HL-60 (cell line): ENCODE measurements around the gene MIPOL1.

Experiments used
- DNase-seq, 2 experiments: peaks; one replicate each; pipeline ENCODE4 v3.0.0-alpha.2; 2010 to 2020; ENCODE audit warnings: low read depth in 1 of 2, low spot score in 1 of 2
- H3K27ac ChIP-seq: fragments of 250-450 bp; sonication (Bioruptor Pico); replicated peaks from 2 replicates; pipeline ENCODE4 v1.5.1; 2020; ENCODE audit warnings: mild to moderate bottlenecking, moderate library complexity
- H3K27me3 ChIP-seq: fragments of 250-450 bp; sonication (Bioruptor Pico); 2 replicates; pipeline ENCODE4 v1.5.1; 2021; ENCODE audit warnings: mild to moderate bottlenecking, moderate library complexity; ENCODE audit not compliant: insufficient read depth, poor library complexity, severe bottlenecking
- H3K4me3 ChIP-seq: replicated peaks from 2 replicates; pipeline ENCODE4 v1.5.1; 2011; ENCODE audit warnings: mild to moderate bottlenecking, control low read depth, low read length; ENCODE audit not compliant: insufficient read depth
- GABPA ChIP-seq: IDR thresholded peaks from 2 replicates; pipeline ENCODE4 v1.6.1; 2012; ENCODE audit warnings: low read depth
- POLR2AphosphoS5 ChIP-seq: IDR thresholded peaks from 2 replicates; pipeline ENCODE4 v1.6.1; 2012; ENCODE audit warnings: low read depth
- SPI1 ChIP-seq: IDR thresholded peaks from 2 replicates; pipeline ENCODE4 v1.6.1; 2012; ENCODE audit warnings: low read depth, mild to moderate bottlenecking, borderline replicate concordance
- TF ChIP-seq, protein P1 (sequence below): IDR thresholded peaks from one replicate; pipeline ENCODE4 v1.5.1; 2011; ENCODE audit warnings: low read length, control low read depth, inconsistent platforms; ENCODE audit not compliant: insufficient read depth
- TF ChIP-seq, protein P2 (sequence below): IDR thresholded peaks from 2 replicates; pipeline ENCODE4 v1.6.1; 2012; ENCODE audit warnings: low read depth; ENCODE audit not compliant: insufficient replicate concordance

Gene MIPOL1

DNA sequence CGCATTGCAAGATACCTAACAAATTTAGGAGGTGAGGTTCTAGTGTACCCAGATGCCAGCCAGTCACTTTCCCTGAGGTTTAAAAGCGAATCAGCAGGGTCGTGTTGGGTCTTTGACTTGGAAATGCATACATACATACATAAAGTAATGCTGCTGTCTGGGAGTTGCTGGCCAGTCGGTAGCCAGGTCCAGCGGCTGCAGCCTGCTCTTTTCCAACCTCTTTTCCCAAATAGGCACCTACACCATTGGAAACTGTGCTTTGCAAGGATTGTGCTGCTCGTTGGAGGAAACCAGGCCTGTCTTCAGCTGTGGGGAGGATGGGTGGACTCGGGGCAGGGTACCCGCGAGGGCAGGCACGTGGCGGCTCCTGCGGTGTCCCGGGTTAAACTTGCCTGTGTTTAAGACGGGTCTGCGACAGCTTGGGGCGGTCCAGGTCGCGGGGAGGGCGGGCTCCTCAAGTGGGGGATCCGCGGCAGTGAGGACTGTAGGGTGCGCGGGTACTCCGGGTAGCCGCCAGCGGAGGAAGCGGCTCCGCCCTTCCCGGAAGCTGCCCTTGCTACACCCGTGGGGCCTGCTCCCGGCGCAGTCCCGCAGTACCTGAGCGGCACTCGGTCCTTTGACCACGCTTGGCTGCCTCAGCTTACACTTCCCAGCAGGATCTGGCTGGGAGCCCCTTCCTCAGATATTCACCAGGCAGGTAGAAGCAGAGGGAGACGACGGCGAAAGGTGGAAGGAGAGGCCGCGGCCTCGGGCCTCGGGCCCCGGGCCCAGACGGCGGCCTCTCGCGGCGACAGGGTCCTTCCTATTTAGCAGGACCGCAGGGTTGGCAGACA is 400.4 kb downstream of the MIPOL1 start:
- peaks cover 64% of the 10 kb centered on the region for H3K27me3 ChIP-seq
- H3K4me3 ChIP-seq = no peak overlapping the region
- H3K27ac ChIP-seq = no peak overlapping the region
- TF ChIP-seq, protein P1, sequence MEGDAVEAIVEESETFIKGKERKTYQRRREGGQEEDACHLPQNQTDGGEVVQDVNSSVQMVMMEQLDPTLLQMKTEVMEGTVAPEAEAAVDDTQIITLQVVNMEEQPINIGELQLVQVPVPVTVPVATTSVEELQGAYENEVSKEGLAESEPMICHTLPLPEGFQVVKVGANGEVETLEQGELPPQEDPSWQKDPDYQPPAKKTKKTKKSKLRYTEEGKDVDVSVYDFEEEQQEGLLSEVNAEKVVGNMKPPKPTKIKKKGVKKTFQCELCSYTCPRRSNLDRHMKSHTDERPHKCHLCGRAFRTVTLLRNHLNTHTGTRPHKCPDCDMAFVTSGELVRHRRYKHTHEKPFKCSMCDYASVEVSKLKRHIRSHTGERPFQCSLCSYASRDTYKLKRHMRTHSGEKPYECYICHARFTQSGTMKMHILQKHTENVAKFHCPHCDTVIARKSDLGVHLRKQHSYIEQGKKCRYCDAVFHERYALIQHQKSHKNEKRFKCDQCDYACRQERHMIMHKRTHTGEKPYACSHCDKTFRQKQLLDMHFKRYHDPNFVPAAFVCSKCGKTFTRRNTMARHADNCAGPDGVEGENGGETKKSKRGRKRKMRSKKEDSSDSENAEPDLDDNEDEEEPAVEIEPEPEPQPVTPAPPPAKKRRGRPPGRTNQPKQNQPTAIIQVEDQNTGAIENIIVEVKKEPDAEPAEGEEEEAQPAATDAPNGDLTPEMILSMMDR = no peak
- TF ChIP-seq GABPA (no peak), POLR2AphosphoS5 (no peak), SPI1 (no peak)
- TF ChIP-seq, protein P2, sequence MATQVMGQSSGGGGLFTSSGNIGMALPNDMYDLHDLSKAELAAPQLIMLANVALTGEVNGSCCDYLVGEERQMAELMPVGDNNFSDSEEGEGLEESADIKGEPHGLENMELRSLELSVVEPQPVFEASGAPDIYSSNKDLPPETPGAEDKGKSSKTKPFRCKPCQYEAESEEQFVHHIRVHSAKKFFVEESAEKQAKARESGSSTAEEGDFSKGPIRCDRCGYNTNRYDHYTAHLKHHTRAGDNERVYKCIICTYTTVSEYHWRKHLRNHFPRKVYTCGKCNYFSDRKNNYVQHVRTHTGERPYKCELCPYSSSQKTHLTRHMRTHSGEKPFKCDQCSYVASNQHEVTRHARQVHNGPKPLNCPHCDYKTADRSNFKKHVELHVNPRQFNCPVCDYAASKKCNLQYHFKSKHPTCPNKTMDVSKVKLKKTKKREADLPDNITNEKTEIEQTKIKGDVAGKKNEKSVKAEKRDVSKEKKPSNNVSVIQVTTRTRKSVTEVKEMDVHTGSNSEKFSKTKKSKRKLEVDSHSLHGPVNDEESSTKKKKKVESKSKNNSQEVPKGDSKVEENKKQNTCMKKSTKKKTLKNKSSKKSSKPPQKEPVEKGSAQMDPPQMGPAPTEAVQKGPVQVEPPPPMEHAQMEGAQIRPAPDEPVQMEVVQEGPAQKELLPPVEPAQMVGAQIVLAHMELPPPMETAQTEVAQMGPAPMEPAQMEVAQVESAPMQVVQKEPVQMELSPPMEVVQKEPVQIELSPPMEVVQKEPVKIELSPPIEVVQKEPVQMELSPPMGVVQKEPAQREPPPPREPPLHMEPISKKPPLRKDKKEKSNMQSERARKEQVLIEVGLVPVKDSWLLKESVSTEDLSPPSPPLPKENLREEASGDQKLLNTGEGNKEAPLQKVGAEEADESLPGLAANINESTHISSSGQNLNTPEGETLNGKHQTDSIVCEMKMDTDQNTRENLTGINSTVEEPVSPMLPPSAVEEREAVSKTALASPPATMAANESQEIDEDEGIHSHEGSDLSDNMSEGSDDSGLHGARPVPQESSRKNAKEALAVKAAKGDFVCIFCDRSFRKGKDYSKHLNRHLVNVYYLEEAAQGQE = no peak
- DNase-seq = no peak

DNA sequence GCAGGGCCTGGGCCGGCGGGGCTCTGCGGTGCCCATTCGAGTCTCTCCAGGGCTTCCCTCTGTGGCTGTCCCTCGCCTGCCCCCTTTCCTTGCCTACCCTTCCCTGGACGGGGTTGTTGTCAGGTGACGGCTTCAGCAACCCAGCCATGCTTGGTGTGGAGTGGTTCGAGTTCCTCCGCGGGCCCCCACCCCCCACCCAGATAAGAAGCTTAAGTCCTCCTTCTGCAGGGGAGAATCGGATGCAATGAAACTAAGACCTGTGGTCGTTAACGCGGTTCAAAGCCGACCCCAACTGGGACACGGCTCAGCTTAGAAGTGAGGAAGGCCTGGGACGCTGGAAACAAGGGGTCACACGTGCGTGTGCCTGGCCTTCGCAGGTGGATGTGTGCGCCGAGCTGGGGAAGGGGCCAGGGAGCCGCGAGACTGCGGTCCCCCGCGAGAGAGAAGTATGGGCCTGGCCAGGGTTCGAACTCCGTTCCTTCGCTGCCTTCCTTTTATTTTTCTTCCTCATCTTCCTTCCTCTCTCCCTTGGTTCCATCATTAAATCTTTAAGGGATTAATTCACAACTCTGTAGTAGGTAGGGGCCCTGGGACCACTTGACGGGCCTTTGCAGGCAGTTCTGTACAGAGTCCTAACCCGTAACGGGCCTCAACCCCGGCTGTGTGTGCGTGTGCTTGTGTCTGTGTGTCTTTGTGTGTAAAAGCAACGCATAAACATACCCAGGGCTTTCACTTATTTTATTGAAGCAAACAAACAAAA is 401.2 kb downstream of the MIPOL1 start:
- no peak overlapping the region for H3K4me3 ChIP-seq
- no peak overlapping the region for H3K27ac ChIP-seq
- no peak for DNase-seq
- no peak for TF ChIP-seq GABPA
- TF ChIP-seq SPI1 = no peak
- TF ChIP-seq, protein P2 = no peak
- TF ChIP-seq POLR2AphosphoS5 = no peak
- TF ChIP-seq, protein P1 = no peak
- H3K27me3 ChIP-seq = peaks cover 58% of the 10 kb centered on the region

DNA sequence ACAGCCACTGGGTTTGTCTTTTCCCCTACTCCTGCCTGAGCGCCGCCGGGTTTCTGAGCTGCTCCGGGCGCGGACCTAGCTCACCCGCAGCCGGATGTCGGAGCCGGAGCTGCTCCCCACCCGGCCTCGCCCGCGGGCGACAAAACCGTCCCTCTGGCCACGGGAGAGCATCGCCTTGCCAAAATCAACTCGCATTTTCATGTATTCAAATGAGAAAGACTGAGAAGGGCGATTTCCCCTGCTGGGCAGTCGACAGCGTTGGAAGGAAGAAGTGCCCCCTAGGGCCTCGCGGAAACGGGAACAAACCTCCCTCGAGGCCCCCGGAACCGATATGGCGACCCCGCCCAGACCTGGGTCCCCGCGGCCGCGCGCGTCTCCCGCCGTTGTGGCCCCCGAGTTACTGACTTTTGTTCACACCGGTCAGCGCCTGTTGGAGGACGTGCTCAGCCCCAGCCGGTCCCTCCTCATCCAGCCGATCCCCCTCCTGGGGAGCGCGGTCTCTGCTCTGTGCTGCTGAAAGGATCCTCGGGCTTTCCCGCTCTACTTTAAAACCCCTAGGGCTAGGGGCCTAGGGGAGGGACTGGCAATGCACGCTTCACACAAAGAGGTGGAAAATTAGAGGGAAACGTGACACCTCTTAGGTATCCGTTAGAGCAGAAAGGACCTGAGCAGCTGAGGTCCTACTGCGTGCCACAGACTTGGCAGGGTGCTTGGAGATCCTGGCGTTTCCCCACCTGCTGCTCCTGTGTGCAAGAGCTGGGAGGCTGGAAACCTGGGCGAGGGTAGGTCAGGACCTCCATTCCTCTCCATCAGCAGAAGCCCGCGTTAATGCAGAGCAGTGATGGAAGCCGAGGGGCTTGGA is 402.0 kb downstream of the MIPOL1 start:
- Histone ChIP-seq H3K27me3 (peaks cover 53% of the 10 kb centered on the region), H3K27ac (no peak overlapping the region), H3K4me3 (no peak overlapping the region)
- TF ChIP-seq GABPA = no peak
- TF ChIP-seq SPI1 = no peak
- no peak for TF ChIP-seq POLR2AphosphoS5
- TF ChIP-seq, protein P1 = no peak
- TF ChIP-seq, protein P2 = no peak
- no peak for DNase-seq
